Esophagus muscularis mucosa (tissue), 3 donors: ENCODE results near the gene KAZN.

ENCODE experiments used
- POLR2A ChIP-seq: fragments of 450-650 bp; IDR thresholded peaks from one replicate; pipeline ENCODE4 v1.6.1; 2017; ENCODE audit warnings: antibody characterized with exemption, moderate library complexity, mild to moderate bottlenecking, low read depth
- POLR2AphosphoS5 ChIP-seq, 2 donors: sonication (generic); formaldehyde crosslinking; IDR thresholded peaks; one replicate each; pipeline ENCODE4 v1.6.1; 2017; ENCODE audit warnings: antibody characterized with exemption in 2 of 2
- TF ChIP-seq, protein P1 (sequence below), 3 experiments: fragments of 200-600 bp in 2 of 3; fragments of 450-650 bp in 1 of 3; sonication (generic) in 2 of 3; IDR thresholded peaks; one replicate each; pipeline ENCODE4 v1.5.1; 2017 to 2019; ENCODE audit warnings: antibody characterized with exemption in 3 of 3, mild to moderate bottlenecking in 2 of 3, moderate library complexity in 1 of 3

DNA sequence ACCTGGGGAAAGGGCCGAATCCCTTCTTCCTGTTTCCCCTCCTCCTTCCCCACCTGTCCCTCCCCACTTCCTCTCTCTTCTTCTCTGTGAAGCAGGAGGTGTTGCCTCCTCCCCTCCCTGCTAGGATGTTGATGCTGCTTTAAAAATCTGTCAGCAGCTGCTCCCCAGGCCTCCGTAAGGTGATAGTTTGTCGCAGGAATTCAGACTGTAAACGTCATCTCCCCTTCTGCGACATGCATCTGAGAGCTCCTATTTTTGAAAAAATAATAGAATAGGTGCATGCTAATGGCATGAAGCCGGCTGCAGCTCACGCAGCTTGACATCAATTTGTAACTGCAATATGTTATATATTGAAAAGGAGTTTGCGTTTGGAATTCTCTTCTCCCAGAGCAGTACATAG is 70.1 kb downstream of the KAZN start:
- no peak for TF ChIP-seq POLR2AphosphoS5 (IDR thresholded peaks at IDR 0.05)
- TF ChIP-seq, protein P1, sequence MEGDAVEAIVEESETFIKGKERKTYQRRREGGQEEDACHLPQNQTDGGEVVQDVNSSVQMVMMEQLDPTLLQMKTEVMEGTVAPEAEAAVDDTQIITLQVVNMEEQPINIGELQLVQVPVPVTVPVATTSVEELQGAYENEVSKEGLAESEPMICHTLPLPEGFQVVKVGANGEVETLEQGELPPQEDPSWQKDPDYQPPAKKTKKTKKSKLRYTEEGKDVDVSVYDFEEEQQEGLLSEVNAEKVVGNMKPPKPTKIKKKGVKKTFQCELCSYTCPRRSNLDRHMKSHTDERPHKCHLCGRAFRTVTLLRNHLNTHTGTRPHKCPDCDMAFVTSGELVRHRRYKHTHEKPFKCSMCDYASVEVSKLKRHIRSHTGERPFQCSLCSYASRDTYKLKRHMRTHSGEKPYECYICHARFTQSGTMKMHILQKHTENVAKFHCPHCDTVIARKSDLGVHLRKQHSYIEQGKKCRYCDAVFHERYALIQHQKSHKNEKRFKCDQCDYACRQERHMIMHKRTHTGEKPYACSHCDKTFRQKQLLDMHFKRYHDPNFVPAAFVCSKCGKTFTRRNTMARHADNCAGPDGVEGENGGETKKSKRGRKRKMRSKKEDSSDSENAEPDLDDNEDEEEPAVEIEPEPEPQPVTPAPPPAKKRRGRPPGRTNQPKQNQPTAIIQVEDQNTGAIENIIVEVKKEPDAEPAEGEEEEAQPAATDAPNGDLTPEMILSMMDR (IDR thresholded peaks at IDR 0.05), result no peak
- no peak for TF ChIP-seq POLR2A
